ENCODE data around the gene C1orf94. TPM values are rescaled to one million over a fixed set of nuclear protein-coding genes. Genes with fewer than 3 reads are reported as not detected.
"Not testable (repeated sequence)": the region's sequence is repeated elsewhere in the genome, so short reads cannot be mapped to it uniquely, and the experiment has no call there.

C1orf94 gene
- total RNA-seq, 1 donor from 2014 or later, result not detected

GRCh38 chr1:34162852-34163766, 13.6 kb upstream of the C1orf94 start:
- ATAC-seq, result peak; percentile 94
- DNase-seq (ENCODE audit: low spot score), result peak; percentile 77
- intact Hi-C loops (cut with DNase I), result loop anchor here (10.0 kb wide), 1 partner anchor 428 kb away; no protein-coding TSS in a partner anchor

DNA sequence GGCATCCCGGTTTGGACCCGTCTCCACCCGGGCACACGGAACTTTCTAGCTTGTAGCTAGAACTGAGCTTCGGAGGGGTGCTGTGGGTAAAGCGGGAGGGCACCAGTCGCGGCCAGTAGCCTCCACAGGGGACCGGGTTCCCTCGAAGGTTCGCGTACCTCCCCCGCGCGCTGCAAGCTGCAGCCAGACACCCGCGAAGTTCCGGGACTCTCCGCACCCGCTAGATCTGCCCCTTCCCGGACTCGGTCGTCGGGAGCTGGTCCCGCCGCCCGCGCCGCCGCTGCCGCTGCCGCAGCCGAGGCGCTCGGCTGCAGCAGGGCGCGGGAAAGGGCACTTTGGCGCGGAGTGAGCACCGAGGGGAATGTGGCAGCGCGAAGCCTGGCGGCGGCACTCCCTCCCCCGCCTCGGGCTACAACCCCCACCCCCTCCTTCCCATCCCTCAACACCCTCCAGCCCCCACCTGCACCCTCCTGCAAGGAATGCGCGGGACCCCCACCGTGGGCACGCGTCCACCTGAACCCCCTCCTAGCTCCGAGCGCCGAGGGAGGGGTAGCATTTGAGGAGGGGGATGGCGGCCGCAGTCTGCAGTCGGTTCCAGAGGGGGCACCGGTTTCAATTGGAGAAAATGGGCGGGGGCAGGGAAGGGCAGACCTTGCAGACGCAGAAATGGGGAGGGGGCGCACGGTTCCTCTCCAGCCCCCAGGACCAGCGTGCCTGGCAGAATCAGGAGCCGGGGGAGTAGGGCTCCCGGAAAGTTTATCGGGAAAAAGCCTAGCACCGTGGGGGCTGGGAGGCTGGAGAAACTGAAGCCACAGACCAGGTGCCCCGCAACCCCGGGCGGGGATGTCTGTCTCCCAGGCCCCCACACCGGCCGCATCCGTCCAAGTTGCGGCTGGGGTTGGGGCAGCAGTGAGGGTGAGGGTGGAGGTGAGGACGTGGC, 12.6 kb upstream of the C1orf94 start:
- DNase-seq (ENCODE audit: low spot score) (no peak), ATAC-seq (no peak)
- intact Hi-C loops (cut with DNase I), result loop anchor here (10.0 kb wide), 1 partner anchor 429 kb away; no protein-coding TSS in a partner anchor

GRCh38 chr1:34164771-34165391, 11.8 kb upstream of the C1orf94 start, which contains the start of gene CSMD2:
CSMD2 (minus strand) TSS chr1:34165230; CDS start chr1:34165097, 133 bp downstream.
- peak; percentile 69 for DNase-seq (ENCODE audit: low spot score)
- ATAC-seq, result peak; percentile 60
- intact Hi-C loops (cut with DNase I), result loop anchor here (10.0 kb wide), 1 partner anchor 430 kb away; no protein-coding TSS in a partner anchor

DNA sequence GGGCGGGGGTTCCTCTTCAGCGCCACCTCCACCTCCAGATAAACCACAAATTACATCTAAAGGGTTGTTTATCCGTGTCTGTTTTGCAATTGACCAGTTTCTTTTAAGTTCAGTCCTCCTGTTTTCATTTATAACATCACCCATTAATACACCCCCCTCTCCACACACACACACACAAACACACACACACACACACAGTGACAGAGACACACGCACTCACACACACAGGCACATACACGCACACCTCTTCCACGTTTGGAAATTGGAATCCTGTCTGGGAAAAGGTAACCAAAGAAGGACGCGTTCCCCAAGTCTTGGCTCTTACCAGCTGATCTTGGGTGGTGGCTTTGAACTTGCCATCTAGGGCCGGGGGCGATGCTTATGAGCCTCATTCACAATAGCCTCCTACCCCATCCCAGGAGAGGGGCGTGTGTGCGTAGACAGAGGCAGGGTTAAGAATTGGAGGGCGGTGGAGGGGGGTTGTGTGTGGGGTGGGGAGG, 11.2 kb upstream of the C1orf94 start:
- ATAC-seq (no peak), DNase-seq (ENCODE audit: low spot score) (no peak)
- intact Hi-C loops (cut with DNase I), result loop anchor here (10.0 kb wide), 1 partner anchor 431 kb away; no protein-coding TSS in a partner anchor

- ATAC-seq, result peak; percentile 5
- intact Hi-C loops (cut with DNase I), result loop anchor here (10.0 kb wide), 1 partner anchor 431 kb away; no protein-coding TSS in a partner anchor
- DNase-seq (ENCODE audit: low spot score), result peak; percentile 61
Observed at GRCh38 chr1:34166191-34166624, 10.5 kb upstream of the C1orf94 start.

GRCh38 chr1:34166625-34167361, 9.9 kb upstream of the C1orf94 start:
- intact Hi-C loops (cut with DNase I), result loop anchor here (10.0 kb wide), 1 partner anchor 432 kb away; no protein-coding TSS in a partner anchor
- ATAC-seq, result peak; percentile 62
- DNase-seq (ENCODE audit: low spot score), result peak; percentile 63

GRCh38 chr1:34167389-34167788, 9.3 kb upstream of the C1orf94 start:
- ATAC-seq (no peak), DNase-seq (ENCODE audit: low spot score) (no peak)
- intact Hi-C loops (cut with DNase I), result loop anchor here (10.0 kb wide), 1 partner anchor 433 kb away; no protein-coding TSS in a partner anchor

DNA sequence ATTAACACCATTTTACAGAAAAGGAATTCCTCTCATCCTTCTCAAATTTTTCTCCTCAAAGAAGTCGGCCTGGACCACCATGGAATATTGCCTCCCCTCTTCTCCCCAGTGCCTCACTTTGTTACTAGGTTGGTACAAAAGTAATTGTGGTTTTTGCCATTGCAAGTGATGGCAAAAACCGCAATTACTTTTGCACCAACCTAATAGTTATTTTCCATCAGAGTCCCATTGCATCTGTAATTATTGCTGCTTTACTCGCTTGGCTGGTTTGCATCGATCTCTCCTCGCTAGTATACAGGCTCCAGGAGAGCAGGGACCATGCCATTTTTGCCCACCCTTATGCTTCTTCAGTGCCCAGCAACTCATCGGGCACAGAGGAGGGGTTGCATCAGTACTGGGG, 963 bp upstream of the C1orf94 start:
- DNase-seq (ENCODE audit: low spot score), result no peak
- no peak for ATAC-seq
- intact Hi-C loops (cut with DNase I), result no loop called here

- DNase-seq (ENCODE audit: low spot score), result no peak
- ATAC-seq, result no peak
- intact Hi-C loops (cut with DNase I), result no loop called here
Observed at GRCh38 chr1:34178072-34178471, 1.4 kb downstream of the C1orf94 start.

- intact Hi-C loops (cut with DNase I); ATAC-seq; DNase-seq (ENCODE audit: low spot score): not testable (repeated sequence)
Observed at GRCh38 chr1:34183381-34183780, 6.7 kb downstream of the C1orf94 start.

DNA sequence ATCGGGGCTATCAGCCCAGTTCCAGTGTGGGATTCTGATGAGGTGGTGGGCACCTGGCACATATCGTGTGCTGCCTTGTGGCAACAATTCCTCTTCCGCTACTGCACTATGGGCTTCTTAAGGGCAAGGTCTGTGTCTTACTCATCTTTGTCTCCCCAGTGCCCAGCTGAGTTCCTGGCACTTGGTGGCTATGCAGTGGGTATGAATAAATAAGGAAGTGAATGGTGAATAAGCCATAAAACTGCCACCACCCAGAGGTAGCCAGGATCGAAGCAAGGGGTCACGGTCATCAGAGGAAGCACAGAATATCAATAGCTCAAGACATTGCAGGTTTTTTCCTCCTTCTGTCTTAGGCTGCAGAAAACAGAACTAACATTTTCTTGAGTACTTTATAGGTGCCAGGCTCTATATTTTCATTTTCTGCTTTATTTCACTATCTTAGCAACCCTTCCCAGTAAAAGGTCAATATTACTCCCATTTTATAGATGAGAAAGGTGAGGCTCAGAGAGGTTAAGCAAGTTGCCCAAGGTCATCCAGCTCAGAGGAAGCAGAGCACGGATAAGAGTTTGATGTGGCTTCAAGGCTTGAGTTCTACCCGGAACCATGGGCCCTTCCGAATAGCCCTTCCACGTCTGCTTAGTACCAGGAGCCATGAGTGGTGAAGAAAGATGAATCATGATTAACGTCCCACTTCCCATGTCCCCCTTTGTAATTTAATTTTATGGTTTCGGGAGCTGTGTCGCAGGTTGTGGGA, 10.2 kb downstream of the C1orf94 start:
- ATAC-seq (no peak), DNase-seq (ENCODE audit: low spot score) (no peak)
- intact Hi-C loops (cut with DNase I), result no loop called here

DNA sequence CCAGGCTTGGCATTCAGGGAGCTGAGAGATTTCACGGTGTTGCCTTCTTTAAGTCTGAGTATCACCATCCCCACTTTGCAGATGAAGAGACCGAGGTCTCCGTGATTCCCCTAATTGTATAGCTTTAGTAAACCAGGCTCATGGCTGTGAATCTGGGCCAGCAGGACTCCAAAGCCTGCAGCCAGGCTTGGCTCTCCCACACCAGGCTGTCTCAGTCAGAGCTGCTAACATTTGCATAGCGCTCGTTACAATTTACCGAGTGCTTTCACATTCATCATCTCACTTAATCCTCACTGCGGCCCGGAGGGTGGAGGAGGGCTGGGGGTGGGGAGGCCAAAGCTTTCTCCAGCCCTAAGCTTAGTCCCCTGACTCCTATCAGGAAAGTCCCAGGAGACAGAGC, 11.7 kb downstream of the C1orf94 start:
- no peak for DNase-seq (ENCODE audit: low spot score)
- intact Hi-C loops (cut with DNase I), result no loop called here
- ATAC-seq, result no peak

GRCh38 chr1:34188985-34189384, 12.3 kb downstream of the C1orf94 start:
- ATAC-seq (no peak), DNase-seq (ENCODE audit: low spot score) (no peak)
- intact Hi-C loops (cut with DNase I), result no loop called here

- ATAC-seq (no peak), DNase-seq (ENCODE audit: low spot score) (no peak)
- intact Hi-C loops (cut with DNase I), result no loop called here
Observed at GRCh38 chr1:34190692-34191091, 14.0 kb downstream of the C1orf94 start.

DNA sequence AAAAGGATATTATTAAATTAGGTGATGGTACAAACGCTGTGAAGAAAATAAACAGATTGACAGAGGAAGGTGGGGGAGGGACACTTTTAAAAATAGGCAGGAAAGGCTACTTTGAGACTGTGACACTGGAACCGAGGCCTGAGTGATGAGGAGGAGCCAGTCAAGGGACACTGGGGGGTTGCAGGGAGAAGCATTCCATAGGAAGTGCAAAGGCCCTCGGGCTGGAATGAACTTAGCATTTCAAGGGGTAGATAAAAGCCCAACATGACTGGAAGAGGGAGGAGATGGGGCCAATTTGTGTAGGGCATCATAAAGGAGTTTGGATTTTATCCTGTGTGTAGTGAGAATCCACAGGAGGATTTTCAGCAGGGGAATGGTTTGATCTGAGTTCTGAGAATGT, 15.9 kb downstream of the C1orf94 start:
- DNase-seq (ENCODE audit: low spot score) (no peak), ATAC-seq (no peak)
- intact Hi-C loops (cut with DNase I), result no loop called here

- ATAC-seq (no peak), DNase-seq (ENCODE audit: low spot score) (no peak)
- intact Hi-C loops (cut with DNase I), result no loop called here
Observed at GRCh38 chr1:34199927-34200326, 23.2 kb downstream of the C1orf94 start.

DNA sequence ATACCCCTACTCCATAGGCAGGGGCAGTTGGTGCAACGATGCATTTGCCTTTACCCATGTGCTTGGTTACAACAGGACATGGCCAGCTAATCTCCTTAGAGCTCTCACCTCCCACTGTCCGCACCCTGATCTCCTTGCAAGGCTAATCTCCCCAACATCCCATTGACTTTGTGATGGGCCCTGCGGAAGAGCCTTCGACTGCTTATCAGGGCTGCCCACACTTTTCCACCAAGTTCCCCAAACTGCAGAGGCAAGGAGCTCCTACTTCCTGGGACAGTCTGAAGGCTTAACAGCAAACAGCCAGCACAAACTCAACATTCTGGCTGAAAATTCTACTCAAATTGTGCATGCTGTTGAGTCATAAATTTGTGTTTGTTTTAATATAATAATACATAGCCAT, 36.0 kb downstream of the C1orf94 start:
- ATAC-seq (no peak), DNase-seq (ENCODE audit: low spot score) (no peak)
- intact Hi-C loops (cut with DNase I), result no loop called here

Data from sciatic nerve (tissue), 2 donors.